Measurements from ENCODE around the gene FAM120A. TPM values are rescaled to one million over a fixed set of nuclear protein-coding genes. Genes with fewer than 3 reads are reported as not detected.

Gene FAM120A
- total and polyA plus RNA-seq, 2 donors = 40.3 to 56.4 TPM

GRCh38 chr9:93475108-93475507 lies 23.6 kb downstream of the FAM120A start:
- WGBS = 99% methylated on average over 3 of the region's 3 CpGs
- Histone ChIP-seq H3K4me1 (ENCODE audit: control insufficient read depth in 2 of 2, insufficient read depth in 2 of 2, low read length in 2 of 2) (no peaks in the 10 kb centered on the region), H3K27me3 (ENCODE audit: control insufficient read depth in 2 of 2, insufficient read depth in 1 of 2, low read length in 1 of 2) (no peaks in the 10 kb centered on the region), H3K36me3 (ENCODE audit: control insufficient read depth in 2 of 2, insufficient read depth in 2 of 2, low read length in 1 of 2) (peaks cover 4 to 16% of the 10 kb centered on the region in 2 donors), H3K9me3 (ENCODE audit: control insufficient read depth in 2 of 2, insufficient read depth in 1 of 2, low read length in 1 of 2) (no peaks in the 10 kb centered on the region), H3K4me3 (ENCODE audit: low read length in 2 of 2) (no peak overlapping the region), H3K27ac (ENCODE audit: low read depth in 1 of 2, low read length in 1 of 2) (no peak overlapping the region)
- DNase-seq (ENCODE audit: low read depth in 6 of 9, low spot score in 9 of 9) = no peak

GRCh38 chr9:93475856-93476255 lies 24.4 kb downstream of the FAM120A start:
- H3K9me3 ChIP-seq (ENCODE audit: control insufficient read depth in 2 of 2, insufficient read depth in 1 of 2, low read length in 1 of 2) = no peaks in the 10 kb centered on the region
- no peak overlapping the region for H3K27ac ChIP-seq (ENCODE audit: low read depth in 1 of 2, low read length in 1 of 2)
- no peaks in the 10 kb centered on the region for H3K4me1 ChIP-seq (ENCODE audit: control insufficient read depth in 2 of 2, insufficient read depth in 2 of 2, low read length in 2 of 2)
- DNase-seq (ENCODE audit: low read depth in 6 of 9, low spot score in 9 of 9) = no peak
- no peaks in the 10 kb centered on the region for H3K27me3 ChIP-seq (ENCODE audit: control insufficient read depth in 2 of 2, insufficient read depth in 1 of 2, low read length in 1 of 2)
- peaks cover 4 to 20% of the 10 kb centered on the region in 2 donors for H3K36me3 ChIP-seq (ENCODE audit: control insufficient read depth in 2 of 2, insufficient read depth in 2 of 2, low read length in 1 of 2)
- WGBS = 96% methylated on average over 3 of the region's 3 CpGs
- no peak overlapping the region for H3K4me3 ChIP-seq (ENCODE audit: low read length in 2 of 2)

GRCh38 chr9:93476924-93477323 lies 25.4 kb downstream of the FAM120A start:
- no peaks in the 10 kb centered on the region for H3K9me3 ChIP-seq (ENCODE audit: control insufficient read depth in 2 of 2, insufficient read depth in 1 of 2, low read length in 1 of 2)
- H3K27ac ChIP-seq (ENCODE audit: low read depth in 1 of 2, low read length in 1 of 2) = no peak overlapping the region
- no peak for DNase-seq (ENCODE audit: low read depth in 6 of 9, low spot score in 9 of 9)
- WGBS = 97% methylated on average over 4 of the region's 4 CpGs
- peaks cover 0 to 14% of the 10 kb centered on the region in 2 donors for H3K36me3 ChIP-seq (ENCODE audit: control insufficient read depth in 2 of 2, insufficient read depth in 2 of 2, low read length in 1 of 2)
- no peaks in the 10 kb centered on the region for H3K4me1 ChIP-seq (ENCODE audit: control insufficient read depth in 2 of 2, insufficient read depth in 2 of 2, low read length in 2 of 2)
- no peak overlapping the region for H3K4me3 ChIP-seq (ENCODE audit: low read length in 2 of 2)
- H3K27me3 ChIP-seq (ENCODE audit: control insufficient read depth in 2 of 2, insufficient read depth in 1 of 2, low read length in 1 of 2) = no peaks in the 10 kb centered on the region

- H3K4me1 ChIP-seq (ENCODE audit: control insufficient read depth in 2 of 2, insufficient read depth in 2 of 2, low read length in 2 of 2) = no peaks in the 10 kb centered on the region
- H3K27me3 ChIP-seq (ENCODE audit: control insufficient read depth in 2 of 2, insufficient read depth in 1 of 2, low read length in 1 of 2) = no peaks in the 10 kb centered on the region
- no peaks in the 10 kb centered on the region for H3K9me3 ChIP-seq (ENCODE audit: control insufficient read depth in 2 of 2, insufficient read depth in 1 of 2, low read length in 1 of 2)
- DNase-seq (ENCODE audit: low read depth in 6 of 9, low spot score in 9 of 9) = no peak
- H3K4me3 ChIP-seq (ENCODE audit: low read length in 2 of 2) = no peak overlapping the region
- peaks cover 0 to 19% of the 10 kb centered on the region in 2 donors for H3K36me3 ChIP-seq (ENCODE audit: control insufficient read depth in 2 of 2, insufficient read depth in 2 of 2, low read length in 1 of 2)
- H3K27ac ChIP-seq (ENCODE audit: low read depth in 1 of 2, low read length in 1 of 2) = no peak overlapping the region
- 100% methylated on average over 2 of the region's 2 CpGs for WGBS
Observed at GRCh38 chr9:93477397-93477796, 25.9 kb downstream of the FAM120A start.

- H3K9me3 ChIP-seq (ENCODE audit: control insufficient read depth in 2 of 2, insufficient read depth in 1 of 2, low read length in 1 of 2) = no peaks in the 10 kb centered on the region
- peaks cover 6 to 34% of the 10 kb centered on the region in 2 donors for H3K36me3 ChIP-seq (ENCODE audit: control insufficient read depth in 2 of 2, insufficient read depth in 2 of 2, low read length in 1 of 2)
- WGBS = over 99% methylated on average over 4 of the region's 4 CpGs
- H3K4me3 ChIP-seq (ENCODE audit: low read length in 2 of 2) = no peak overlapping the region
- H3K4me1 ChIP-seq (ENCODE audit: control insufficient read depth in 2 of 2, insufficient read depth in 2 of 2, low read length in 2 of 2) = no peaks in the 10 kb centered on the region
- DNase-seq (ENCODE audit: low read depth in 6 of 9, low spot score in 9 of 9) = no peak
- no peaks in the 10 kb centered on the region for H3K27me3 ChIP-seq (ENCODE audit: control insufficient read depth in 2 of 2, insufficient read depth in 1 of 2, low read length in 1 of 2)
- H3K27ac ChIP-seq (ENCODE audit: low read depth in 1 of 2, low read length in 1 of 2) = no peak overlapping the region
Observed at GRCh38 chr9:93479726-93480125, 28.2 kb downstream of the FAM120A start.

- H3K36me3 ChIP-seq (ENCODE audit: control insufficient read depth in 2 of 2, insufficient read depth in 2 of 2, low read length in 1 of 2) = peaks cover 6 to 39% of the 10 kb centered on the region in 2 donors
- H3K4me3 ChIP-seq (ENCODE audit: low read length in 2 of 2) = no peak overlapping the region
- no peaks in the 10 kb centered on the region for H3K9me3 ChIP-seq (ENCODE audit: control insufficient read depth in 2 of 2, insufficient read depth in 1 of 2, low read length in 1 of 2)
- no peak overlapping the region for H3K27ac ChIP-seq (ENCODE audit: low read depth in 1 of 2, low read length in 1 of 2)
- H3K4me1 ChIP-seq (ENCODE audit: control insufficient read depth in 2 of 2, insufficient read depth in 2 of 2, low read length in 2 of 2) = no peaks in the 10 kb centered on the region
- no peaks in the 10 kb centered on the region for H3K27me3 ChIP-seq (ENCODE audit: control insufficient read depth in 2 of 2, insufficient read depth in 1 of 2, low read length in 1 of 2)
- DNase-seq (ENCODE audit: low read depth in 6 of 9, low spot score in 9 of 9) = no peak
- WGBS = 96% methylated on average over 4 of the region's 4 CpGs
Observed at GRCh38 chr9:93480262-93480661, 28.8 kb downstream of the FAM120A start.

- WGBS = 98% methylated on average over 7 of the region's 7 CpGs
- Histone ChIP-seq H3K36me3 (ENCODE audit: control insufficient read depth in 2 of 2, insufficient read depth in 2 of 2, low read length in 1 of 2) (peaks cover 6 to 44% of the 10 kb centered on the region in 2 donors), H3K27me3 (ENCODE audit: control insufficient read depth in 2 of 2, insufficient read depth in 1 of 2, low read length in 1 of 2) (no peaks in the 10 kb centered on the region), H3K9me3 (ENCODE audit: control insufficient read depth in 2 of 2, insufficient read depth in 1 of 2, low read length in 1 of 2) (no peaks in the 10 kb centered on the region), H3K4me3 (ENCODE audit: low read length in 2 of 2) (no peak overlapping the region), H3K27ac (ENCODE audit: low read depth in 1 of 2, low read length in 1 of 2) (no peak overlapping the region), H3K4me1 (ENCODE audit: control insufficient read depth in 2 of 2, insufficient read depth in 2 of 2, low read length in 2 of 2) (no peaks in the 10 kb centered on the region)
- no peak for DNase-seq (ENCODE audit: low read depth in 6 of 9, low spot score in 9 of 9)
Observed at GRCh38 chr9:93480728-93481324, 29.3 kb downstream of the FAM120A start.

GRCh38 chr9:93483497-93483896 lies 32.0 kb downstream of the FAM120A start:
- Histone ChIP-seq H3K9me3 (ENCODE audit: control insufficient read depth in 2 of 2, insufficient read depth in 1 of 2, low read length in 1 of 2) (no peaks in the 10 kb centered on the region), H3K4me3 (ENCODE audit: low read length in 2 of 2) (no peak overlapping the region), H3K27me3 (ENCODE audit: control insufficient read depth in 2 of 2, insufficient read depth in 1 of 2, low read length in 1 of 2) (no peaks in the 10 kb centered on the region), H3K36me3 (ENCODE audit: control insufficient read depth in 2 of 2, insufficient read depth in 2 of 2, low read length in 1 of 2) (peaks cover 6 to 53% of the 10 kb centered on the region in 2 donors), H3K4me1 (ENCODE audit: control insufficient read depth in 2 of 2, insufficient read depth in 2 of 2, low read length in 2 of 2) (no peaks in the 10 kb centered on the region), H3K27ac (ENCODE audit: low read depth in 1 of 2, low read length in 1 of 2) (no peak overlapping the region)
- 97% methylated on average over 2 of the region's 2 CpGs for WGBS
- DNase-seq (ENCODE audit: low read depth in 6 of 9, low spot score in 9 of 9) = no peak

- no peak overlapping the region for H3K4me3 ChIP-seq (ENCODE audit: low read length in 2 of 2)
- H3K27me3 ChIP-seq (ENCODE audit: control insufficient read depth in 2 of 2, insufficient read depth in 1 of 2, low read length in 1 of 2) = no peaks in the 10 kb centered on the region
- no peaks in the 10 kb centered on the region for H3K4me1 ChIP-seq (ENCODE audit: control insufficient read depth in 2 of 2, insufficient read depth in 2 of 2, low read length in 2 of 2)
- H3K9me3 ChIP-seq (ENCODE audit: control insufficient read depth in 2 of 2, insufficient read depth in 1 of 2, low read length in 1 of 2) = no peaks in the 10 kb centered on the region
- 98% methylated on average over 1 of the region's 1 CpG for WGBS
- no peak overlapping the region for H3K27ac ChIP-seq (ENCODE audit: low read depth in 1 of 2, low read length in 1 of 2)
- H3K36me3 ChIP-seq (ENCODE audit: control insufficient read depth in 2 of 2, insufficient read depth in 2 of 2, low read length in 1 of 2) = peaks cover 10 to 66% of the 10 kb centered on the region in 2 donors
- DNase-seq (ENCODE audit: low read depth in 6 of 9, low spot score in 9 of 9) = no peak
Observed at GRCh38 chr9:93486268-93486667, 34.8 kb downstream of the FAM120A start.

Data from thymus (tissue), 11 donors.